Fibroblast of lung (primary cell): ENCODE data around the gene CEP76. TPM values are rescaled to one million over a fixed set of nuclear protein-coding genes. Genes with fewer than 3 reads are reported as not detected.
A peak's percentile ranks its signal among the peaks of the same experiment; 100 is the strongest.

Source experiments
- DNase-seq, 2 donors: peaks; one replicate each; pipeline versions ENCODE4 v3.0.0 to v3.0.0-alpha.2; 2010; ENCODE audit warnings: low read depth in 2 of 2
- H2AFZ ChIP-seq: 2 replicates; pipeline ENCODE4 v1.5.1; 2012; ENCODE audit warnings: low read length, control low read depth, inconsistent platforms
- H3K27ac ChIP-seq: 2 replicates; pipeline ENCODE4 v1.5.1; 2011; ENCODE audit warnings: low read length, control low read depth; ENCODE audit not compliant: insufficient read depth
- H3K27me3 ChIP-seq: 2 replicates; pipeline ENCODE4 v1.5.1; 2011; ENCODE audit warnings: mild to moderate bottlenecking, low read length; ENCODE audit not compliant: control insufficient read depth, insufficient read depth
- H3K36me3 ChIP-seq: 2 replicates; pipeline ENCODE4 v1.5.1; 2011; ENCODE audit warnings: low read length; ENCODE audit not compliant: control insufficient read depth, insufficient read depth
- H3K4me1 ChIP-seq: 2 replicates; pipeline ENCODE4 v1.5.1; 2011; ENCODE audit warnings: low read length; ENCODE audit not compliant: control insufficient read depth, insufficient read depth; ENCODE audit errors: extremely low read depth
- H3K4me2 ChIP-seq: 2 replicates; pipeline ENCODE4 v1.5.1; 2011; ENCODE audit warnings: low read length, control low read depth; ENCODE audit not compliant: insufficient read depth; ENCODE audit errors: extremely low read depth
- H3K4me3 ChIP-seq, 4 experiments: fragments of 200-600 bp in 1 of 4; sonication (generic) in 1 of 4; replicated peaks in 1 of 4; 2 replicates each; pipeline ENCODE4 v1.5.1; 2011 to 2016; ENCODE audit warnings: low read length in 4 of 4, low read depth in 3 of 4, mild to moderate bottlenecking in 3 of 4, control low read depth in 2 of 4, inconsistent platforms in 1 of 4, mixed read lengths in 1 of 4; ENCODE audit not compliant: insufficient read depth in 1 of 4; ENCODE audit errors: control extremely low read depth in 1 of 4
- H3K79me2 ChIP-seq: 2 replicates; pipeline ENCODE4 v1.5.1; 2012; ENCODE audit warnings: mild to moderate bottlenecking, low read length, inconsistent platforms; ENCODE audit not compliant: control insufficient read depth, insufficient read depth
- H3K9ac ChIP-seq: 2 replicates; pipeline ENCODE4 v1.5.1; 2011; ENCODE audit warnings: mild to moderate bottlenecking, low read length, control low read depth; ENCODE audit not compliant: insufficient read depth
- H3K9me3 ChIP-seq: 2 replicates; pipeline ENCODE4 v1.5.1; 2012; ENCODE audit warnings: low read depth, low read length; ENCODE audit not compliant: control insufficient read depth, insufficient read depth
- H4K20me1 ChIP-seq: 2 replicates; pipeline ENCODE4 v1.5.1; 2011; ENCODE audit warnings: low read length; ENCODE audit not compliant: control insufficient read depth, insufficient read depth; ENCODE audit errors: extremely low read depth
- CTCF ChIP-seq, 2 donors: IDR thresholded peaks in 1 of 2; conservative IDR thresholded peaks in 1 of 2; 1 replicate in 1 of 2; 2 replicates in 1 of 2; pipeline ENCODE4 v1.5.1; 2011 to 2012; ENCODE audit warnings: low read length in 2 of 2, control low read depth in 1 of 2, inconsistent platforms in 1 of 2, low read depth in 1 of 2, mild to moderate bottlenecking in 1 of 2
- EZH2 ChIP-seq: IDR thresholded peaks from 2 replicates; pipeline ENCODE4 v1.5.1; 2012; ENCODE audit warnings: low read length, control low read depth, mild to moderate bottlenecking; ENCODE audit errors: missing control alignments
- polyA plus RNA-seq, 2 donors: library from polyadenylated mRNA; depleted of rRNA in 1 of 2; stranded (reverse) in 1 of 2; unstranded in 1 of 2; fragments of >200 nt; gene quantifications; 2 replicates each; pipeline ENCODE4 v1.2.1, GENCODE V29; 2011 to 2012; ENCODE audit warnings: missing spikeins in 1 of 2
- total RNA-seq: library from RNA; depleted of rRNA; stranded (reverse); fragments of >200 nt; gene quantifications from 2 replicates; pipeline ENCODE4 v1.2.1, GENCODE V29; 2014

Gene CEP76
- total and polyA plus RNA-seq, 2 donors (not counting 1 experiment from before 2014, with no cell fraction given) = 5.2 to 8.1 TPM

- Histone ChIP-seq H2AFZ (no peak overlapping the region), H3K4me3 (no peak overlapping the region), H3K27me3 (no peaks in the 10 kb centered on the region), H3K4me2 (peak overlapping the region; percentile 29), H3K79me2 (peaks cover 56% of the 10 kb centered on the region), H3K9ac (no peak overlapping the region), H3K4me1 (peaks cover 2% of the 10 kb centered on the region), H4K20me1 (no peaks in the 10 kb centered on the region), H3K36me3 (no peaks in the 10 kb centered on the region), H3K27ac (no peak overlapping the region), H3K9me3 (no peaks in the 10 kb centered on the region)
- DNase-seq = no peak
- TF ChIP-seq CTCF (conservative IDR thresholded peaks at IDR 0.05 in 1 of 2, IDR thresholded peaks at IDR 0.05 in 1 of 2; ENCODE audit: low read depth in 1 of 2, low read length in 2 of 2) = no peak
- no peak for TF ChIP-seq EZH2
These were observed 47.6 kb downstream of the CEP76 start for GRCh38 chr18:12654971-12655370.

GRCh38 chr18:12652861-12653401, 49.6 kb downstream of the CEP76 start:
- peak; percentile 40 to 71 for DNase-seq
- no peak for TF ChIP-seq EZH2
- TF ChIP-seq CTCF (conservative IDR thresholded peaks at IDR 0.05 in 1 of 2, IDR thresholded peaks at IDR 0.05 in 1 of 2; ENCODE audit: low read depth in 1 of 2, low read length in 2 of 2) = no peak
- H4K20me1 ChIP-seq = no peaks in the 10 kb centered on the region
- H2AFZ ChIP-seq = no peak overlapping the region
- H3K4me2 ChIP-seq = peak overlapping the region; percentile 47
- H3K9ac ChIP-seq = no peak overlapping the region
- no peaks in the 10 kb centered on the region for H3K36me3 ChIP-seq
- peaks cover 2% of the 10 kb centered on the region for H3K4me1 ChIP-seq
- peak overlapping the region in 1 of 4 experiments; percentile 6 for H3K4me3 ChIP-seq
- no peak overlapping the region for H3K27ac ChIP-seq
- no peaks in the 10 kb centered on the region for H3K27me3 ChIP-seq
- peaks cover 62% of the 10 kb centered on the region for H3K79me2 ChIP-seq
- no peaks in the 10 kb centered on the region for H3K9me3 ChIP-seq

GRCh38 chr18:12651651-12652050, 50.9 kb downstream of the CEP76 start:
- TF ChIP-seq CTCF (conservative IDR thresholded peaks at IDR 0.05 in 1 of 2, IDR thresholded peaks at IDR 0.05 in 1 of 2; ENCODE audit: low read depth in 1 of 2, low read length in 2 of 2) (no peak), EZH2 (no peak)
- H3K4me2 ChIP-seq = no peak overlapping the region

More at GRCh38 chr18:12651651-12652050, 50.9 kb downstream of the CEP76 start:
- Histone ChIP-seq H4K20me1 (no peaks in the 10 kb centered on the region), H3K4me3 (no peak overlapping the region), H3K79me2 (peaks cover 63% of the 10 kb centered on the region), H3K36me3 (no peaks in the 10 kb centered on the region), H3K27me3 (no peaks in the 10 kb centered on the region), H3K4me1 (peaks cover 2% of the 10 kb centered on the region), H3K9ac (no peak overlapping the region), H2AFZ (no peak overlapping the region), H3K9me3 (no peaks in the 10 kb centered on the region), H3K27ac (no peak overlapping the region)
- no peak for DNase-seq
